Measurements from ENCODE around the gene HSD17B12. TPM values are rescaled to one million over a fixed set of nuclear protein-coding genes. Genes with fewer than 3 reads are reported as not detected.
A peak's percentile ranks its signal among the peaks of the same experiment; 100 is the strongest.

The HSD17B12 gene
- total and polyA plus RNA-seq, 2 experiments from 2014 or later, result 128 to 168 TPM

- no peaks in the 10 kb centered on the region for H3F3A ChIP-seq (replicated peaks; ENCODE audit: low read depth)
- no peaks in the 10 kb centered on the region for H4K20me1 ChIP-seq (replicated peaks; ENCODE audit: insufficient read depth)
- DNase-seq (ENCODE audit: low spot score) (no peak), ATAC-seq (peak; percentile 20; the same call in 1 of the 3 replicates)
- Mint-ChIP-seq H3K4me3 (no peak overlapping the region), H3K27ac (no peak overlapping the region), H3K36me3 (ENCODE audit: low read depth) (no peaks in the 10 kb centered on the region; the same call in 2 of the 3 replicates), H3K27me3 (ENCODE audit: insufficient read depth, low read depth, poor library complexity) (no peaks in the 10 kb centered on the region), H3K4me1 (peaks cover 24% of the 10 kb centered on the region), H3K9me3 (no peaks in the 10 kb centered on the region; the same call in 2 of the 3 replicates)
- peak overlapping the region; percentile 86 for H2AFZ ChIP-seq
- TF ChIP-seq EZH2 (IDR thresholded peaks at IDR 0.05; ENCODE audit: low read depth, unreplicated experiment) (peak; percentile 22), ZNF462 (CRISPR knock-in tag; IDR thresholded peaks at IDR 0.05) (no peak), NANOG (IDR thresholded peaks at IDR 0.05; ENCODE audit: borderline replicate concordance) (no peak)
- peak overlapping the region; percentile 44; the same call in 1 of the 2 replicates for H3K4me2 ChIP-seq
- H3K27ac ChIP-seq (ENCODE audit: low read depth), result no peak overlapping the region
- no peak overlapping the region for H3K4me3 ChIP-seq
- H3K9me2 ChIP-seq (ENCODE audit: insufficient read depth), result no peaks in the 10 kb centered on the region
- no peaks in the 10 kb centered on the region for H3K36me3 ChIP-seq (ENCODE audit: insufficient read depth)
- no peaks in the 10 kb centered on the region for H3K79me2 ChIP-seq (replicated peaks; ENCODE audit: insufficient read depth)
- no peaks in the 10 kb centered on the region for H3K27me3 ChIP-seq (ENCODE audit: insufficient read depth)
- peaks cover 15% of the 10 kb centered on the region for H3K4me1 ChIP-seq (ENCODE audit: insufficient read depth)
Measured at GRCh38 chr11:43639224-43639623, 41.3 kb upstream of the HSD17B12 start.

- Histone ChIP-seq H3K4me1 (ENCODE audit: insufficient read depth) (peaks cover 18% of the 10 kb centered on the region), H3K9me2 (ENCODE audit: insufficient read depth) (no peaks in the 10 kb centered on the region), H3K79me2 (replicated peaks; ENCODE audit: insufficient read depth) (peaks cover 7% of the 10 kb centered on the region), H4K20me1 (replicated peaks; ENCODE audit: insufficient read depth) (no peaks in the 10 kb centered on the region), H3F3A (replicated peaks; ENCODE audit: low read depth) (no peaks in the 10 kb centered on the region), H3K27ac (ENCODE audit: low read depth) (no peak overlapping the region), H3K36me3 (ENCODE audit: insufficient read depth) (no peaks in the 10 kb centered on the region), H3K27me3 (ENCODE audit: insufficient read depth) (no peaks in the 10 kb centered on the region), H3K4me3 (no peak overlapping the region), H3K4me2 (no peak overlapping the region), H2AFZ (peak overlapping the region; percentile 86; the same call in 1 of the 2 replicates)
- H3K27me3 Mint-ChIP-seq (ENCODE audit: insufficient read depth, low read depth, poor library complexity), result no peaks in the 10 kb centered on the region
- H3K4me1 Mint-ChIP-seq, result peaks cover 25% of the 10 kb centered on the region
- no peak overlapping the region for H3K27ac Mint-ChIP-seq
- no peak overlapping the region for H3K4me3 Mint-ChIP-seq
- DNase-seq (ENCODE audit: low spot score) (no peak), ATAC-seq (no peak)
- no peaks in the 10 kb centered on the region; the same call in 2 of the 3 replicates for H3K36me3 Mint-ChIP-seq (ENCODE audit: low read depth)
- no peaks in the 10 kb centered on the region; the same call in 2 of the 3 replicates for H3K9me3 Mint-ChIP-seq
- TF ChIP-seq ZNF114 (CRISPR knock-in tag; IDR thresholded peaks at IDR 0.05), result no peak
- TF ChIP-seq ETS1 (IDR thresholded peaks at IDR 0.05), result no peak
- TF ChIP-seq ZNF462 (CRISPR knock-in tag; IDR thresholded peaks at IDR 0.05), result no peak
Measured at GRCh38 chr11:43639920-43640319, 40.6 kb upstream of the HSD17B12 start.

All from GM23338 (cell line).